PFSK-1 (cell line): Measurements from ENCODE around the gene FAAH.

Experiments
- POLR2AphosphoS5 ChIP-seq: IDR thresholded peaks from 2 replicates; pipeline ENCODE4 v1.6.1; 2012; ENCODE audit warnings: low read depth, mild to moderate bottlenecking, control low read depth, low read length, moderate library complexity
- REST ChIP-seq, 2 experiments: IDR thresholded peaks; 2 replicates each; pipeline versions ENCODE4 v1.6.1 to v1.8.0; 2011 to 2012; ENCODE audit warnings: low read depth in 2 of 2, low read length in 2 of 2, control low read depth in 1 of 2, inconsistent platforms in 1 of 2, mild to moderate bottlenecking in 1 of 2, moderate library complexity in 1 of 2; ENCODE audit not compliant: insufficient read depth in 1 of 2
- SIN3A ChIP-seq: IDR thresholded peaks from 2 replicates; pipeline ENCODE4 v1.6.1; 2012; ENCODE audit warnings: mild to moderate bottlenecking, low read length, moderate library complexity, borderline replicate concordance; ENCODE audit not compliant: insufficient read depth

DNA sequence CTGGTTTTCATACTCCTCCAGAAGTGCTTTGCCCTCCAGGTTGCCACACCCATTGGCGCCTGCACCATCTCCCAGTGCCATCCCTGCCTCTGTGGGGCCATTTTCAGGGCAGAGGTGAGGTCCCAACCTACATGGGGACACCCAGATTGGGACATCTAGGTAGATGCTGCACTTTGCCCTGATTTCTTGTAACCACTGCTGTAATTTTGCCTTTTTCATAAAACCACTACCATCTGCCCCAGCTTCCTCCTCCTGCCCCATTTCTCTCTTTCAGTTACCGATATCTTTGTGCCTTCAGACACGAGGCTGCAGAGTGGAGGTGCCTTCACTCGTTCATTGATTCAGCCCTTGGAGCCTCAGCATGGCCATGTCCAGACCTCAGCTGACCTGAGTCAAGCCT, 21.4 kb downstream of the FAAH start:
- TF ChIP-seq SIN3A (no peak), POLR2AphosphoS5 (no peak), REST (IDR thresholded peaks at IDR 0.05; ENCODE audit: insufficient read depth in 1 of 2, low read depth in 2 of 2, low read length in 2 of 2) (no peak)
